Neural cell (in vitro differentiated cells): ENCODE results near the gene GRHL1. TPM values are rescaled to one million over a fixed set of nuclear protein-coding genes. Genes with fewer than 3 reads are reported as not detected.
"Not testable (repeated sequence)": the region's sequence is repeated elsewhere in the genome, so short reads cannot be mapped to it uniquely, and the experiment has no call there.

Experiments
- H2AFZ ChIP-seq: fragments of 200-600, 300-800 bp; sonication (generic), shearing (Covaris generic); 2 replicates; pipeline ENCODE4 v1.6.0; 2014; ENCODE audit warnings: low read depth, mild to moderate bottlenecking, antibody characterized with exemption, low read length, moderate library complexity
- H3F3A ChIP-seq: fragments of 200-600 bp; shearing (Covaris generic); 2 replicates; pipeline ENCODE4 v1.6.1; 2016; ENCODE audit warnings: mild to moderate bottlenecking, moderate library complexity, mixed read lengths, antibody characterized with exemption, low read length; ENCODE audit not compliant: insufficient read depth, poor library complexity, severe bottlenecking
- H3K27ac ChIP-seq: fragments of 200-600, 300-800 bp; sonication (generic), shearing (Covaris generic); 2 replicates; pipeline ENCODE4 v1.5.1; 2014; ENCODE audit warnings: mild to moderate bottlenecking, low read length, moderate library complexity
- H3K27me3 ChIP-seq: fragments of 300-800, 200-600 bp; sonication (generic), shearing (Covaris generic); 2 replicates; pipeline ENCODE4 v1.6.0; 2014; ENCODE audit warnings: mild to moderate bottlenecking, low read depth, low read length, moderate library complexity; ENCODE audit not compliant: insufficient read depth
- H3K36me3 ChIP-seq: fragments of 300-800, 200-600 bp; sonication (generic), shearing (Covaris generic); 2 replicates; pipeline ENCODE4 v1.5.1; 2014; ENCODE audit warnings: mild to moderate bottlenecking, antibody characterized with exemption, low read length, moderate library complexity; ENCODE audit not compliant: insufficient read depth
- H3K4me2 ChIP-seq: fragments of 300-800, 200-600 bp; sonication (generic), shearing (Covaris generic); 2 replicates; pipeline ENCODE4 v1.6.0; 2014; ENCODE audit warnings: mild to moderate bottlenecking, low read length
- H3K4me3 ChIP-seq: fragments of 300-800, 200-600 bp; sonication (generic), shearing (Covaris generic); 2 replicates; pipeline ENCODE4 v1.5.1; 2014; ENCODE audit warnings: mild to moderate bottlenecking, low read length, moderate library complexity
- H3K79me2 ChIP-seq: fragments of 200-600 bp; shearing (Covaris generic); replicated peaks from 2 replicates; pipeline ENCODE4 v1.6.0; 2014; ENCODE audit warnings: mild to moderate bottlenecking, low read length, moderate library complexity; ENCODE audit not compliant: insufficient read depth
- H3K9ac ChIP-seq: fragments of 300-800, 200-600 bp; sonication (generic), shearing (Covaris generic); 2 replicates; pipeline ENCODE4 v1.6.1; 2016; ENCODE audit warnings: mild to moderate bottlenecking, low read length, mixed read lengths
- H3K9me2 ChIP-seq: fragments of 200-600 bp; shearing (Covaris generic); 2 replicates; pipeline ENCODE4 v1.6.1; 2016; ENCODE audit warnings: mild to moderate bottlenecking, low read length, mixed read lengths; ENCODE audit not compliant: insufficient read depth
- H3K9me3 ChIP-seq: fragments of 200-600, 300-800 bp; sonication (generic), shearing (Covaris generic); 2 replicates; pipeline ENCODE4 v1.6.1; 2016; ENCODE audit warnings: mild to moderate bottlenecking, mixed run types, low read length, moderate library complexity, mixed read lengths
- H4K20me1 ChIP-seq: fragments of 200-600 bp; shearing (Covaris generic); 2 replicates; pipeline ENCODE4 v1.6.1; 2016; ENCODE audit warnings: mild to moderate bottlenecking, mixed run types; ENCODE audit not compliant: insufficient read depth
- CTCF ChIP-seq: fragments of 450-650 bp; IDR thresholded peaks from 2 replicates; pipeline ENCODE4 v1.5.1; 2014; ENCODE audit warnings: antibody characterized with exemption, mild to moderate bottlenecking, moderate library complexity; ENCODE audit not compliant: poor library complexity, severe bottlenecking
- EP300 ChIP-seq: fragments of 450-650 bp; conservative IDR thresholded peaks from 2 replicates; pipeline ENCODE4 v1.6.1; 2014; ENCODE audit warnings: antibody characterized with exemption, mild to moderate bottlenecking, moderate library complexity; ENCODE audit not compliant: poor library complexity, severe bottlenecking
- EZH2 ChIP-seq: fragments of 200-600, 300-800 bp; shearing (Covaris generic), sonication (generic); IDR thresholded peaks from 2 replicates; pipeline ENCODE4 v1.6.1; 2014; ENCODE audit warnings: antibody characterized with exemption, low read length, borderline replicate concordance, mild to moderate bottlenecking; ENCODE audit not compliant: insufficient read depth, poor library complexity, severe bottlenecking
- MXI1 ChIP-seq: fragments of 450-650 bp; conservative IDR thresholded peaks from 2 replicates; pipeline ENCODE4 v1.6.1; 2014; ENCODE audit warnings: antibody characterized with exemption, mild to moderate bottlenecking; ENCODE audit not compliant: poor library complexity, severe bottlenecking
- POLR2AphosphoS5 ChIP-seq: IDR thresholded peaks from 2 replicates; pipeline ENCODE4 v1.6.1; 2012
- RAD21 ChIP-seq: fragments of 450-650 bp; conservative IDR thresholded peaks from 2 replicates; pipeline ENCODE4 v1.6.1; 2014; ENCODE audit warnings: antibody characterized with exemption, mild to moderate bottlenecking, moderate library complexity
- SMC3 ChIP-seq: fragments of 450-650 bp; conservative IDR thresholded peaks from 2 replicates; pipeline ENCODE4 v1.6.1; 2014; ENCODE audit warnings: antibody characterized with exemption, mild to moderate bottlenecking, moderate library complexity; ENCODE audit not compliant: poor library complexity
- TAF1 ChIP-seq: IDR thresholded peaks from 2 replicates; pipeline ENCODE4 v1.6.1; 2012; ENCODE audit warnings: low read depth
- polyA plus RNA-seq: library from polyadenylated mRNA; depleted of rRNA; stranded (reverse); fragments of >200 nt; gene quantifications from 2 replicates; pipeline ENCODE4 v1.2.3, GENCODE V29; 2014
- TF ChIP-seq, protein P1 (sequence below): IDR thresholded peaks from 2 replicates; pipeline ENCODE4 v1.6.1; 2012; ENCODE audit warnings: borderline replicate concordance

The GRHL1 gene
- polyA plus RNA-seq, 1 donor from 2014 or later: 26.3 TPM

- no peak overlapping the region for H3K4me2 ChIP-seq
- no peaks in the 10 kb centered on the region for H3K9me2 ChIP-seq
- no peaks in the 10 kb centered on the region for H3K36me3 ChIP-seq
- H4K20me1 ChIP-seq: no peaks in the 10 kb centered on the region
- no peaks in the 10 kb centered on the region for H3K79me2 ChIP-seq
- H2AFZ ChIP-seq: no peak overlapping the region
- no peak overlapping the region for H3K9ac ChIP-seq
- no peaks in the 10 kb centered on the region for H3F3A ChIP-seq
- TF ChIP-seq SMC3: no peak
- no peak for TF ChIP-seq EP300
- TF ChIP-seq CTCF: no peak
- TF ChIP-seq TAF1: no peak
- no peak for TF ChIP-seq POLR2AphosphoS5
- TF ChIP-seq EZH2: no peak
- TF ChIP-seq RAD21: no peak
- TF ChIP-seq, protein P1, sequence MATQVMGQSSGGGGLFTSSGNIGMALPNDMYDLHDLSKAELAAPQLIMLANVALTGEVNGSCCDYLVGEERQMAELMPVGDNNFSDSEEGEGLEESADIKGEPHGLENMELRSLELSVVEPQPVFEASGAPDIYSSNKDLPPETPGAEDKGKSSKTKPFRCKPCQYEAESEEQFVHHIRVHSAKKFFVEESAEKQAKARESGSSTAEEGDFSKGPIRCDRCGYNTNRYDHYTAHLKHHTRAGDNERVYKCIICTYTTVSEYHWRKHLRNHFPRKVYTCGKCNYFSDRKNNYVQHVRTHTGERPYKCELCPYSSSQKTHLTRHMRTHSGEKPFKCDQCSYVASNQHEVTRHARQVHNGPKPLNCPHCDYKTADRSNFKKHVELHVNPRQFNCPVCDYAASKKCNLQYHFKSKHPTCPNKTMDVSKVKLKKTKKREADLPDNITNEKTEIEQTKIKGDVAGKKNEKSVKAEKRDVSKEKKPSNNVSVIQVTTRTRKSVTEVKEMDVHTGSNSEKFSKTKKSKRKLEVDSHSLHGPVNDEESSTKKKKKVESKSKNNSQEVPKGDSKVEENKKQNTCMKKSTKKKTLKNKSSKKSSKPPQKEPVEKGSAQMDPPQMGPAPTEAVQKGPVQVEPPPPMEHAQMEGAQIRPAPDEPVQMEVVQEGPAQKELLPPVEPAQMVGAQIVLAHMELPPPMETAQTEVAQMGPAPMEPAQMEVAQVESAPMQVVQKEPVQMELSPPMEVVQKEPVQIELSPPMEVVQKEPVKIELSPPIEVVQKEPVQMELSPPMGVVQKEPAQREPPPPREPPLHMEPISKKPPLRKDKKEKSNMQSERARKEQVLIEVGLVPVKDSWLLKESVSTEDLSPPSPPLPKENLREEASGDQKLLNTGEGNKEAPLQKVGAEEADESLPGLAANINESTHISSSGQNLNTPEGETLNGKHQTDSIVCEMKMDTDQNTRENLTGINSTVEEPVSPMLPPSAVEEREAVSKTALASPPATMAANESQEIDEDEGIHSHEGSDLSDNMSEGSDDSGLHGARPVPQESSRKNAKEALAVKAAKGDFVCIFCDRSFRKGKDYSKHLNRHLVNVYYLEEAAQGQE: no peak
- no peak for TF ChIP-seq MXI1
- H3K27me3 ChIP-seq: no peaks in the 10 kb centered on the region
- no peaks in the 10 kb centered on the region for H3K9me3 ChIP-seq
- H3K4me3 ChIP-seq: no peak overlapping the region
- H3K27ac ChIP-seq: no peak overlapping the region
Measured at GRCh38 chr2:9919512-9919911, 32.0 kb upstream of the GRHL1 start.

DNA sequence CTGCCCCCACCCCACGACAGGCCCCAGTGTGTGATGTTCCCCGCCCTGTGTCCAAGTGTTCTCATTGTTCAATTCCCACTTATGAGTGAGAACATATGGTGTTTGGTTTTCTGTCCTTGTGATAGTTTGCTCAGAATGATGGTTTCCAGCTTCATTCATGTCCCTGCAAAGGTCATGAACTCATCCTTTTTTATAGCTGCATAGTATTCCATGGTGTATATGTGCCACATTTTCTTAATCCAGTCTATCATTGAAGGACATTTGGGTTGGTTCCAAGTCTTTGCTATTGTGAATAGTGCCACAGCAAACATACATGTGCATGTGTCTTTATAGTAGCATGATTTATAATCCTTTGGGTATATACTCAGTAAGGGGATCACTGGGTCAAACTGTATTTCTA, 24.5 kb upstream of the GRHL1 start:
- H3K4me3 ChIP-seq, H3K9ac ChIP-seq, H3K79me2 ChIP-seq, H3F3A ChIP-seq, H3K36me3 ChIP-seq, H2AFZ ChIP-seq, H4K20me1 ChIP-seq, H3K27ac ChIP-seq, H3K4me2 ChIP-seq, H3K9me2 ChIP-seq, H3K9me3 ChIP-seq, H3K27me3 ChIP-seq: not testable (repeated sequence)

GRCh38 chr2:9937258-9937657, 14.2 kb upstream of the GRHL1 start:
- Histone ChIP-seq H3K79me2 (no peaks in the 10 kb centered on the region), H3K9me3 (no peaks in the 10 kb centered on the region), H3K9me2 (no peaks in the 10 kb centered on the region), H3K27me3 (no peaks in the 10 kb centered on the region), H3F3A (no peaks in the 10 kb centered on the region), H2AFZ (no peak overlapping the region), H3K4me2 (no peak overlapping the region), H3K4me3 (no peak overlapping the region), H3K9ac (no peak overlapping the region), H4K20me1 (no peaks in the 10 kb centered on the region), H3K27ac (no peak overlapping the region), H3K36me3 (no peaks in the 10 kb centered on the region)
- TF ChIP-seq POLR2AphosphoS5 (no peak), SMC3 (no peak), RAD21 (no peak)
